ENCODE results near the gene TADA3.

DNA sequence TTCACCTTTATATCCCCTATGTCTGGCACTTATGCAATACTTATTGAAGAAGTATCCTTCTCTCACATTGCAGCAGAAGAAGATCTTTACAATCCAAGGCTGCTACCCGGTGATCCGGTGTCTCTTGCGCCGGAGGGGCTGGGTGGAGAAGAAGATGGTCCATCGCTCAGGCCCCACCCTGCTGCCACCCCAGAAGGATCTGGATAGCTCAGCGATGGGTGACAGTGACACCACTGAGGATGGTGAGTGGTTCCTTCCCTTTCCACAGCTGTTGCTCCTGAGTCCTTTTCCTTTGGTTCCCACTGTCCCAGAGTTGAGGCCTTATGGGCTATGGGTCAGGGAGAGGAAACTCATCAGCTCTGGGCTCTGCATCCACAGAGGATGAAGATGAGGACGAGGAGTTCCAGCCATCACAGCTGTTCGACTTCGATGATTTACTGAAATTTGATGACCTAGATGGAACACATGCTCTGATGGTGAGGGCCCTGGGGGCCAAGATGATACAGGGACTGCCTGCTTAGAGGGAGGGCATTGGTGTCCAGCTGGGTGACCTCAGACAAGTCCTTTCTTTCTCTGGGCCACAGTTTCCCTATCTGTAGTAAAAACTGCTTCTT lies 20.7 kb upstream of the TADA3 start:
- TF ChIP-seq, protein P1, sequence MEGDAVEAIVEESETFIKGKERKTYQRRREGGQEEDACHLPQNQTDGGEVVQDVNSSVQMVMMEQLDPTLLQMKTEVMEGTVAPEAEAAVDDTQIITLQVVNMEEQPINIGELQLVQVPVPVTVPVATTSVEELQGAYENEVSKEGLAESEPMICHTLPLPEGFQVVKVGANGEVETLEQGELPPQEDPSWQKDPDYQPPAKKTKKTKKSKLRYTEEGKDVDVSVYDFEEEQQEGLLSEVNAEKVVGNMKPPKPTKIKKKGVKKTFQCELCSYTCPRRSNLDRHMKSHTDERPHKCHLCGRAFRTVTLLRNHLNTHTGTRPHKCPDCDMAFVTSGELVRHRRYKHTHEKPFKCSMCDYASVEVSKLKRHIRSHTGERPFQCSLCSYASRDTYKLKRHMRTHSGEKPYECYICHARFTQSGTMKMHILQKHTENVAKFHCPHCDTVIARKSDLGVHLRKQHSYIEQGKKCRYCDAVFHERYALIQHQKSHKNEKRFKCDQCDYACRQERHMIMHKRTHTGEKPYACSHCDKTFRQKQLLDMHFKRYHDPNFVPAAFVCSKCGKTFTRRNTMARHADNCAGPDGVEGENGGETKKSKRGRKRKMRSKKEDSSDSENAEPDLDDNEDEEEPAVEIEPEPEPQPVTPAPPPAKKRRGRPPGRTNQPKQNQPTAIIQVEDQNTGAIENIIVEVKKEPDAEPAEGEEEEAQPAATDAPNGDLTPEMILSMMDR (IDR thresholded peaks at IDR 0.05; ENCODE audit: insufficient read depth, low read depth, low read length), result no peak
- TF ChIP-seq EZH2 (IDR thresholded peaks at IDR 0.05; ENCODE audit: insufficient read depth, low read length), result no peak
